GM13977 (cell line): ENCODE measurements around the gene CRB2.

Experiments used
- DNase-seq: peaks from one replicate; pipeline ENCODE4 v3.0.0; 2012; ENCODE audit warnings: low spot score
- in situ Hi-C: fragments of 300-500 bp; cut with MboI; formaldehyde crosslinking; loops from one replicate; pipeline ENCODE4 v1.12.0; 2022; ENCODE audit warnings: low sequenced_read_pairs, low pct_unique_long_range_greater_than_20kb, mixed read lengths, inconsistent platforms; ENCODE audit not compliant: unreplicated experiment
- TF ChIP-seq, protein P1 (sequence below): IDR thresholded peaks from 2 replicates; pipeline ENCODE4 v1.5.1; 2012; ENCODE audit warnings: mild to moderate bottlenecking, control low read depth; ENCODE audit not compliant: insufficient read depth; ENCODE audit errors: extremely low read depth, missing control alignments

CRB2 gene

DNA sequence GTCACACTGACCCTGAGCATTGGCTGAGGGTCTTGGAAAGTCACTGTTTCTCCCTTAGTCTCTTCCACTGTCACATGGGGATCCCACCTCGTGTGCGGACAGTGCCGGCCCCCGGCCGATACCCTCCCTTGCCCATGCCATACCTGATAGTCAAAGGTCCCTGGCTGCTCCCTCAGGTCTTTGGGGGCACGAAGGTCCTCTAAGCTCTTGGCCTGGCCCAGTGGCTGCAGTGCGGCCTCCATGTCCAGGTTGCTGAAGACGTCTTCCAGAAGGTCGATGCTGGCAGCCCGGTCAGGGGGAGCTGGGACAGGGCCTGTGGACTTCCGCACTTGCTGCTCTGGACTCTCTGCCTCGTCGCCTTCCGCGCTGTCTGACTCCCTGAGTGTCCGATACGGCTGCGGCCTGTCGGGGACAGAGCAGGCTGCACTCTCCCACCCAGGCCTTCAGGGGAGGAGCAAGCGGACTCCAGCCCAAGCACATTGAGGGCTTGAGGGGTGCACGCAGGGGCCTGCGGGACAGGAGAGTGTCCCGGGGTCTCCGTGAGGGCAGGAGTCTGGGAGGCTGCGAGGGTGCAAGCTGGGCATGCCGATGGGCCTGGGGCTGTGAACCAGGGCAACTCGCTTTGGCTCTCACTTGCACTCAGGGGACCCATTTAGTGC is 27.6 kb downstream of the CRB2 start:
- in situ Hi-C loops: no loop called here
- no peak for DNase-seq
- TF ChIP-seq, protein P1, sequence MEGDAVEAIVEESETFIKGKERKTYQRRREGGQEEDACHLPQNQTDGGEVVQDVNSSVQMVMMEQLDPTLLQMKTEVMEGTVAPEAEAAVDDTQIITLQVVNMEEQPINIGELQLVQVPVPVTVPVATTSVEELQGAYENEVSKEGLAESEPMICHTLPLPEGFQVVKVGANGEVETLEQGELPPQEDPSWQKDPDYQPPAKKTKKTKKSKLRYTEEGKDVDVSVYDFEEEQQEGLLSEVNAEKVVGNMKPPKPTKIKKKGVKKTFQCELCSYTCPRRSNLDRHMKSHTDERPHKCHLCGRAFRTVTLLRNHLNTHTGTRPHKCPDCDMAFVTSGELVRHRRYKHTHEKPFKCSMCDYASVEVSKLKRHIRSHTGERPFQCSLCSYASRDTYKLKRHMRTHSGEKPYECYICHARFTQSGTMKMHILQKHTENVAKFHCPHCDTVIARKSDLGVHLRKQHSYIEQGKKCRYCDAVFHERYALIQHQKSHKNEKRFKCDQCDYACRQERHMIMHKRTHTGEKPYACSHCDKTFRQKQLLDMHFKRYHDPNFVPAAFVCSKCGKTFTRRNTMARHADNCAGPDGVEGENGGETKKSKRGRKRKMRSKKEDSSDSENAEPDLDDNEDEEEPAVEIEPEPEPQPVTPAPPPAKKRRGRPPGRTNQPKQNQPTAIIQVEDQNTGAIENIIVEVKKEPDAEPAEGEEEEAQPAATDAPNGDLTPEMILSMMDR: no peak

DNA sequence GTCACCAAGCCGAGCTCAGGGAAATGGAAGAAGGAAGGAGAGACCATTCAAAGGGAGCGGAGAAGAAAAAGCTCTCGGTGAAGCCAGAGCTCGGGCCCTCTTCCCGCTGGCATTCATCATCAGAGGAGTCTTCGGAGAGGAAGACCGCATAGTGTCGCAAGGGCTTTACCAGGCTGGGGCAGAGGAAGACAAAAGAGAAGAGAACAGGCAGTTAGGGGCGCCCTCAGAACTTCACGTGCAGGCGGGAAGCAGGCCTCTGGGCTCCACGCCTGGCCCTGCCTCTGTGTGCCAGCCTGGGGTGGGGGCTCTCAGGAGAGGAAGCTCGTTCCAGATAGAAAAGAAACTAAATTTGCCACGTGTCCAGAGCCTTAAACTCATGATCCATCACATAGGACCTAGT is 31.7 kb downstream of the CRB2 start:
- in situ Hi-C loops: loop anchor here (5.0 kb wide), 1 partner anchor 35 kb away; no protein-coding TSS in a partner anchor
- DNase-seq: no peak
- TF ChIP-seq, protein P1: no peak

DNA sequence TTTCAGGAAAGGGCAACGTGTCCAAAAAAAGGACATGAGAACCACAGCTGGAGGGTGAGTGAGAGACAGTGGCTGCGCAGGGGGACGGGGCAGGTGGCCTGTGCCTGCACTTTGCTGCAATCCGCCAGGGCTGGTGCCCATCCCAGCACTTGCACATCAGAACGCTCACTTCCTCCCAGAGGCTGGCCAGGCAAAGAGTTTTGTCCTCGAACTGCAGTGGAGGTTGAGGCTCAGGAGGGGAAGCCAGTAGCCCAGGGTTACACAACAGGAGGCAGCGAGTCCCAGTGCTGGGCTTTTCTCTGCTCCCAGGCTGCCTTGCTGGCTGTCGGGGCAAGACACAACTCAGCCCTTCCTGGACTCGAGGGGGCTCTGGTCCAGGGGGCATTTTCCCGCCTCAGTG is 33.1 kb downstream of the CRB2 start:
- in situ Hi-C loops: loop anchor here (5.0 kb wide), 1 partner anchor 37 kb away; no protein-coding TSS in a partner anchor
- TF ChIP-seq, protein P1: no peak
- DNase-seq: no peak

DNA sequence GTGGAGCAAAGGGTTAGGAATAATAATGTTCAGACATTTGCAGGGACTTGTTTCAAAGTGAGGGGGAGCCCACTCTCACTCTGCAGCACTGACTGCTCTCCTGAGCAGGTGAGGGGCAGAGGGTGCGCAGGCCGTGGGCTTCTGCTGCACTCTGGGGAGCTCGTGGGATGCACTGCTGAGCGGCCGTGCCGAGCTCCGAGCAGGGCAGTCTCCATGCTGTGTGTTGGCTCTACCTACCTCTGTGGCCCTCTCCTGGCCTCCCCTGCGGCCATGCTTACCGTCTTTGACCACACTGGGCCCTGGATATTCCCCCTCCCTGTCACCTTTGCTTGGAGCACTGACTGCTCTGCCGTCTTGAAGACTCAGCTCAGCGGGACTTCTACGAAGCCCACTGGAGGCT is 33.7 kb downstream of the CRB2 start:
- in situ Hi-C loops: loop anchor here (5.0 kb wide), 1 partner anchor 37 kb away; no protein-coding TSS in a partner anchor
- TF ChIP-seq, protein P1: no peak
- DNase-seq: no peak

DNA sequence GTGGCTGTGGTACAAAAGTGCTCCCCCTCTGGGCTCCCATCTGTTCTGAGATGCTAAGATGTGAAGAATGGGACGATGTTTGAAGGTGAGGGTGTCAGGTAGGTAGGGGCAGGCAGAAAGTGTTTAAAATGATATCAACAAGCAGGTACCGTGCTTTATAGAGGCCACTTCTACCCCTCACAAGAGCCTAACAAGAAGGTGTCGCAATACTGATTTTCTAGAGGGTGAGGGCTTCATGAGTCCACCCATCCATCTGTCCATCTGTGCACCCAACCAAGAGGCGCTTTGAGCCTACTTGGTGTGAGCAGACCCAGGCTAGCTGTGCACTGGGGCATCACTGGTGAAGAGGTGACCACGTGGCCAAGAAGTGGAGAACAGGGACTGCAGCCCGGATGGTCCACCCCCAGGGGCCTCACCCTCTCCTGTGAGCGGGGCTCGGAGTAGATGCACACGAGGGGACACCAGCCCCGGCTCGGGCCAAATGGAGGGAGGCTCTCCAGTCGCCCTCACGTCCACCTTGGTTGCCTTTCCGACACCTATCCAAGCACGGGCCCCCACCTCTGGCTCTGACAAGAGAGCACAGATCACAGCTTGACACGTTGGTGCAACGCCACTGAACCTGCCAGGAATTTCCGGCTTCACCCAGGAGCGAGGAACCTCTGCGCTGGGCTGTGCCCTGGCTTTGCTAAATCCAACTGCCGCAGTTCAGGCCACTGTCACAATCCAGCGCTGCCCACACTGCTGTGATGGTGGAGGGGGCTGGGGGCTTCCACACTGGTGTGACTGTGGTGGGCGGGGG is 34.5 kb downstream of the CRB2 start:
- TF ChIP-seq, protein P1: no peak
- in situ Hi-C loops: no loop called here
- DNase-seq: no peak

DNA sequence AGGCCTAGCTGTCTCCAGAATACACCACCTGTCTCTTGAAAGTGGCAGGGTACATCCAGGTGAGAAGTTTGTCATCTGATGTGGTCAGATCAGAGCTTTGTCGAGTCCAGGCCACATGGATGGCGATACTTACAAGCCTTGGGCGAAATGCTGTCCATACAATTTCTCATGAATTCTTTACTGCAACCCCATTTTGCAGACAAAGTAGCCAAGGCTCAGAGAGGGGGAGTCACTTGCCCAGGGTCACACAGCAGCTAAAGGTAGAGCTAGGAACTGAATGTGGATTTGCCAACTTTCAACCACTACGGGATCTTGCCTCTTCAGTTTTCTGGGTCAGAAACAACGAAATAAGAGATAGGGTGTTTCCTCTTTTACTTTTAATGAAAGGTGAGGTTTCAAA is 35.2 kb downstream of the CRB2 start:
- TF ChIP-seq, protein P1: no peak
- DNase-seq: no peak
- in situ Hi-C loops: no loop called here
